Neural cell (in vitro differentiated cells): ENCODE results near the gene TESMIN.

Experiments
- EP300 ChIP-seq: fragments of 450-650 bp; conservative IDR thresholded peaks from 2 replicates; pipeline ENCODE4 v1.6.1; 2014; ENCODE audit warnings: antibody characterized with exemption, mild to moderate bottlenecking, moderate library complexity; ENCODE audit not compliant: poor library complexity, severe bottlenecking
- EZH2 ChIP-seq: fragments of 200-600, 300-800 bp; shearing (Covaris generic), sonication (generic); IDR thresholded peaks from 2 replicates; pipeline ENCODE4 v1.6.1; 2014; ENCODE audit warnings: antibody characterized with exemption, low read length, borderline replicate concordance, mild to moderate bottlenecking; ENCODE audit not compliant: insufficient read depth, poor library complexity, severe bottlenecking
- MXI1 ChIP-seq: fragments of 450-650 bp; conservative IDR thresholded peaks from 2 replicates; pipeline ENCODE4 v1.6.1; 2014; ENCODE audit warnings: antibody characterized with exemption, mild to moderate bottlenecking; ENCODE audit not compliant: poor library complexity, severe bottlenecking
- POLR2AphosphoS5 ChIP-seq: IDR thresholded peaks from 2 replicates; pipeline ENCODE4 v1.6.1; 2012
- RAD21 ChIP-seq: fragments of 450-650 bp; conservative IDR thresholded peaks from 2 replicates; pipeline ENCODE4 v1.6.1; 2014; ENCODE audit warnings: antibody characterized with exemption, mild to moderate bottlenecking, moderate library complexity
- SMC3 ChIP-seq: fragments of 450-650 bp; conservative IDR thresholded peaks from 2 replicates; pipeline ENCODE4 v1.6.1; 2014; ENCODE audit warnings: antibody characterized with exemption, mild to moderate bottlenecking, moderate library complexity; ENCODE audit not compliant: poor library complexity
- TAF1 ChIP-seq: IDR thresholded peaks from 2 replicates; pipeline ENCODE4 v1.6.1; 2012; ENCODE audit warnings: low read depth
- TF ChIP-seq, protein P1 (sequence below): fragments of 450-650 bp; IDR thresholded peaks from 2 replicates; pipeline ENCODE4 v1.5.1; 2014; ENCODE audit warnings: antibody characterized with exemption, mild to moderate bottlenecking, moderate library complexity; ENCODE audit not compliant: poor library complexity, severe bottlenecking
- TF ChIP-seq, protein P2 (sequence below): IDR thresholded peaks from 2 replicates; pipeline ENCODE4 v1.6.1; 2012; ENCODE audit warnings: borderline replicate concordance

DNA sequence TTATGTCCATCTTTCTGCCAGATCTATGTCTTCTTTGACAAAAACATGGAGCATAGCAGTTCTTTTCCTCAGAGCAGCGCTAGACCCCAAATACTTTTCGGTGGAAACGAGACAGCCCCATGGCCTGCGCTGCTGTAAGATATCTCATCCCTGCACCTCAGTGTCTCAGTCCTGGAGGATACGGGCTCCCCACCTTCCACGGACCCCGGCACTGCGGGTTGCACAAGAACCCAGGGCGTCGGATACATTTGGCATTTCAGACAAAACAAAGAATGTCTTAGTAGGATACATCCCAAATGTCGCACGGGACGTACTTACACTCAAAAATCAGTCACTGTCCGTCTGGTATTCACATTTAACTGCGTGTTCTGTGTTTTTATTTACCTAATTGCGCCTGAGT, 76.9 kb downstream of the TESMIN start:
- TF ChIP-seq, protein P1, sequence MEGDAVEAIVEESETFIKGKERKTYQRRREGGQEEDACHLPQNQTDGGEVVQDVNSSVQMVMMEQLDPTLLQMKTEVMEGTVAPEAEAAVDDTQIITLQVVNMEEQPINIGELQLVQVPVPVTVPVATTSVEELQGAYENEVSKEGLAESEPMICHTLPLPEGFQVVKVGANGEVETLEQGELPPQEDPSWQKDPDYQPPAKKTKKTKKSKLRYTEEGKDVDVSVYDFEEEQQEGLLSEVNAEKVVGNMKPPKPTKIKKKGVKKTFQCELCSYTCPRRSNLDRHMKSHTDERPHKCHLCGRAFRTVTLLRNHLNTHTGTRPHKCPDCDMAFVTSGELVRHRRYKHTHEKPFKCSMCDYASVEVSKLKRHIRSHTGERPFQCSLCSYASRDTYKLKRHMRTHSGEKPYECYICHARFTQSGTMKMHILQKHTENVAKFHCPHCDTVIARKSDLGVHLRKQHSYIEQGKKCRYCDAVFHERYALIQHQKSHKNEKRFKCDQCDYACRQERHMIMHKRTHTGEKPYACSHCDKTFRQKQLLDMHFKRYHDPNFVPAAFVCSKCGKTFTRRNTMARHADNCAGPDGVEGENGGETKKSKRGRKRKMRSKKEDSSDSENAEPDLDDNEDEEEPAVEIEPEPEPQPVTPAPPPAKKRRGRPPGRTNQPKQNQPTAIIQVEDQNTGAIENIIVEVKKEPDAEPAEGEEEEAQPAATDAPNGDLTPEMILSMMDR, result no peak
- TF ChIP-seq RAD21 (no peak), EZH2 (no peak), TAF1 (no peak), POLR2AphosphoS5 (no peak), EP300 (no peak), SMC3 (no peak), MXI1 (no peak)
- TF ChIP-seq, protein P2, sequence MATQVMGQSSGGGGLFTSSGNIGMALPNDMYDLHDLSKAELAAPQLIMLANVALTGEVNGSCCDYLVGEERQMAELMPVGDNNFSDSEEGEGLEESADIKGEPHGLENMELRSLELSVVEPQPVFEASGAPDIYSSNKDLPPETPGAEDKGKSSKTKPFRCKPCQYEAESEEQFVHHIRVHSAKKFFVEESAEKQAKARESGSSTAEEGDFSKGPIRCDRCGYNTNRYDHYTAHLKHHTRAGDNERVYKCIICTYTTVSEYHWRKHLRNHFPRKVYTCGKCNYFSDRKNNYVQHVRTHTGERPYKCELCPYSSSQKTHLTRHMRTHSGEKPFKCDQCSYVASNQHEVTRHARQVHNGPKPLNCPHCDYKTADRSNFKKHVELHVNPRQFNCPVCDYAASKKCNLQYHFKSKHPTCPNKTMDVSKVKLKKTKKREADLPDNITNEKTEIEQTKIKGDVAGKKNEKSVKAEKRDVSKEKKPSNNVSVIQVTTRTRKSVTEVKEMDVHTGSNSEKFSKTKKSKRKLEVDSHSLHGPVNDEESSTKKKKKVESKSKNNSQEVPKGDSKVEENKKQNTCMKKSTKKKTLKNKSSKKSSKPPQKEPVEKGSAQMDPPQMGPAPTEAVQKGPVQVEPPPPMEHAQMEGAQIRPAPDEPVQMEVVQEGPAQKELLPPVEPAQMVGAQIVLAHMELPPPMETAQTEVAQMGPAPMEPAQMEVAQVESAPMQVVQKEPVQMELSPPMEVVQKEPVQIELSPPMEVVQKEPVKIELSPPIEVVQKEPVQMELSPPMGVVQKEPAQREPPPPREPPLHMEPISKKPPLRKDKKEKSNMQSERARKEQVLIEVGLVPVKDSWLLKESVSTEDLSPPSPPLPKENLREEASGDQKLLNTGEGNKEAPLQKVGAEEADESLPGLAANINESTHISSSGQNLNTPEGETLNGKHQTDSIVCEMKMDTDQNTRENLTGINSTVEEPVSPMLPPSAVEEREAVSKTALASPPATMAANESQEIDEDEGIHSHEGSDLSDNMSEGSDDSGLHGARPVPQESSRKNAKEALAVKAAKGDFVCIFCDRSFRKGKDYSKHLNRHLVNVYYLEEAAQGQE, result no peak
